A549 treated with CpdA at 1 μM for 4 hours (cell line): ENCODE measurements around the gene MRPS33. TPM values are rescaled to one million over a fixed set of nuclear protein-coding genes. Genes with fewer than 3 reads are reported as not detected.

ENCODE experiments used
- total RNA-seq: library from RNA; stranded (reverse); fragments of 200-300 nt; extraction: Qiagen RNA extraction; gene quantifications from 5 replicates; pipeline ENCODE4 v1.2.3, GENCODE V29; 2022; ENCODE audit warnings: low read depth

MRPS33 gene
- 112 to 124 TPM (median 119 TPM) in 5 replicates for total RNA-seq

DNA sequence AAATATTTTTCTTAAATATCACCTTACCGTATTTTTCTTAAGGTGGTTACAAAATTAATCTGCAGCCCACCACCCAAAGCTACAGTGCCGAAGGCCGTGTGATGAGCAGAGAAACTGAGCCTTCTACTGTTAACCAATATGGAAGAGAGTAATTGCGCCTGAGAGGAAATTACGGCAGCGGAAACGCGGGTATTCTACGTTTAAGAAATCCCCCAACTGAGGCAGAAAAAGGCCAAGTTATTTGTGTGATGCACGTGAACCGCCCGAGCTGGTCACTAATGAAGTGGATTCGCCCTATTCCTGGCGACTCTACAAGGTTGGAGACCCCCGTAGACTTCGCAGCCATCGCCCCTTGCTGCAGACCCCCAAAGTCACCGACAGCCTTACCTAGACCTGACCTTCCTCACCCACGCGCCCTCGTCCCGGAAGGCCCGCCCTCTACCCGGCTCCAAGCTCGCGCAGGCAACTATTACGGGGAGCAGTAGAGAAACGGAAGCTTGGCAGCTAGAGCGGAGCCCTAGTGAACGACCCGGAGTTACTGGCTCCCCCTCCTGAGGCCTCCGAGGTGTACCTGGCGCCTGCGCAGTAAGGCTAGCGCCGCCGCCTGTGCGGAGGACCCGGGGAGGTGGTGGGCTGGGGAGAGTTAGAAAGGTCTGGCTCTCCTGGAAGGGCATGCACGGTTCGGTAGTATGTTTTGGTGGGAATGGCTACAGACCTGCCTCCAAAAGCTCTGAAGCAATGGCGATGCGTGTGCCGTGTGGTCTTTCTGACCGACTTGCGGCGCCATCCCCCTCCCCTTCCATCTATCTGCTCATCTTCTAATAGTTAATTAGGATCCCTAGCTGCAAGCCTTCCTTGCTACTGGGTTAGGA lies at the start of gene MRPS33:
Gene MRPS33 (minus strand): TSS at position 429 of the 872 bp plus-strand sequence. CDS start 4,319 bp downstream, outside the sequence.

Other genes starting within 250 kb of the MRPS33 start
- gene BRAF, start 90.0 kb downstream of the MRPS33 start, total RNA-seq, result 4.5 to 7.2 TPM (median 6.4 TPM) in 5 replicates
- 1.3 to 1.6 TPM (median 1.4 TPM) in 5 replicates for gene TMEM178B, start 59.1 kb upstream of the MRPS33 start, total RNA-seq